ENCODE measurements around the gene TGFB1.

DNA sequence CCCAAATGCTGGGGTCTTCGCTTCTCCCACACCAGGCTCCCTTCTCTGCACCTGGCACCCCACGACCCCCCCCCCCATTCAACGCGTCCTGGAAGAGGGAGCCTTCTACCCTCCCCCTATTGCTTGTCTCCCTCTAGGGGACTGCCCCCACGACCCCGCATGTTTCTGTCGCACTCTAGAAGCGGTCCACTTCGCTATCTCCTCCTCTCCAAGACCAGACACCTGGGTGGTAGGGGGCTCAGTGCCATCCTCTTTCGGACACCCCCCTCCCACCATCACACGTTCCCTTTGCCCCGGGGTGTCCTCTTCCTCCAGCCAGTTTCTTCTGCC, 1.5 kb downstream of the TGFB1 start:
- TF ChIP-seq ZNF565 (CRISPR knock-in tag; conservative IDR thresholded peaks at IDR 0.05; ENCODE audit: low read depth) (no peak), ARNTL (CRISPR knock-in tag; IDR thresholded peaks at IDR 0.05; ENCODE audit: borderline replicate concordance, low read depth) (no peak), ZNF70 (CRISPR knock-in tag; IDR thresholded peaks at IDR 0.05) (no peak), ISL1 (CRISPR knock-in tag; IDR thresholded peaks at IDR 0.05) (no peak), SNAI2 (CRISPR knock-in tag; IDR thresholded peaks at IDR 0.05) (no peak), BACH2 (CRISPR knock-in tag; IDR thresholded peaks at IDR 0.05; ENCODE audit: borderline replicate concordance) (no peak), ZNF8 (CRISPR knock-in tag; IDR thresholded peaks at IDR 0.05) (no peak), TOX (CRISPR knock-in tag; IDR thresholded peaks at IDR 0.05; ENCODE audit: borderline replicate concordance) (no peak), ZFP30 (CRISPR knock-in tag; IDR thresholded peaks at IDR 0.05) (no peak), ZC3H10 (CRISPR knock-in tag; IDR thresholded peaks at IDR 0.05) (no peak), ZFP3 (CRISPR knock-in tag; IDR thresholded peaks at IDR 0.05) (no peak)
- TF ChIP-seq, protein P1, sequence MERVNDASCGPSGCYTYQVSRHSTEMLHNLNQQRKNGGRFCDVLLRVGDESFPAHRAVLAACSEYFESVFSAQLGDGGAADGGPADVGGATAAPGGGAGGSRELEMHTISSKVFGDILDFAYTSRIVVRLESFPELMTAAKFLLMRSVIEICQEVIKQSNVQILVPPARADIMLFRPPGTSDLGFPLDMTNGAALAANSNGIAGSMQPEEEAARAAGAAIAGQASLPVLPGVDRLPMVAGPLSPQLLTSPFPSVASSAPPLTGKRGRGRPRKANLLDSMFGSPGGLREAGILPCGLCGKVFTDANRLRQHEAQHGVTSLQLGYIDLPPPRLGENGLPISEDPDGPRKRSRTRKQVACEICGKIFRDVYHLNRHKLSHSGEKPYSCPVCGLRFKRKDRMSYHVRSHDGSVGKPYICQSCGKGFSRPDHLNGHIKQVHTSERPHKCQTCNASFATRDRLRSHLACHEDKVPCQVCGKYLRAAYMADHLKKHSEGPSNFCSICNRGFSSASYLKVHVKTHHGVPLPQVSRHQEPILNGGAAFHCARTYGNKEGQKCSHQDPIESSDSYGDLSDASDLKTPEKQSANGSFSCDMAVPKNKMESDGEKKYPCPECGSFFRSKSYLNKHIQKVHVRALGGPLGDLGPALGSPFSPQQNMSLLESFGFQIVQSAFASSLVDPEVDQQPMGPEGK (CRISPR knock-in tag; IDR thresholded peaks at IDR 0.05; ENCODE audit: borderline replicate concordance), result no peak
- TF ChIP-seq, protein P2, sequence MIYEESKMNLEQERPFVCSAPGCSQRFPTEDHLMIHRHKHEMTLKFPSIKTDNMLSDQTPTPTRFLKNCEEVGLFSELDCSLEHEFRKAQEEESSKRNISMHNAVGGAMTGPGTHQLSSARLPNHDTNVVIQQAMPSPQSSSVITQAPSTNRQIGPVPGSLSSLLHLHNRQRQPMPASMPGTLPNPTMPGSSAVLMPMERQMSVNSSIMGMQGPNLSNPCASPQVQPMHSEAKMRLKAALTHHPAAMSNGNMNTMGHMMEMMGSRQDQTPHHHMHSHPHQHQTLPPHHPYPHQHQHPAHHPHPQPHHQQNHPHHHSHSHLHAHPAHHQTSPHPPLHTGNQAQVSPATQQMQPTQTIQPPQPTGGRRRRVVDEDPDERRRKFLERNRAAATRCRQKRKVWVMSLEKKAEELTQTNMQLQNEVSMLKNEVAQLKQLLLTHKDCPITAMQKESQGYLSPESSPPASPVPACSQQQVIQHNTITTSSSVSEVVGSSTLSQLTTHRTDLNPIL (CRISPR knock-in tag; IDR thresholded peaks at IDR 0.05; ENCODE audit: low read depth), result no peak
